A549 treated with RU486 at 1 μM for 4 hours (cell line): ENCODE data around the gene EIF1B. TPM values are rescaled to one million over a fixed set of nuclear protein-coding genes. Genes with fewer than 3 reads are reported as not detected.

Experiments used
- total RNA-seq: library from RNA; stranded (reverse); fragments of 200-300 nt; extraction: Qiagen RNA extraction; gene quantifications from 5 replicates; pipeline ENCODE4 v1.2.3, GENCODE V29; 2022; ENCODE audit warnings: low read depth

The EIF1B gene
- 46.7 to 67.9 TPM (median 57.7 TPM) in 5 replicates for total RNA-seq

GRCh38 chr3:40309418-40309924 lies at the start of gene EIF1B:
Gene EIF1B (plus strand): TSS chr3:40309707. CDS start chr3:40309942, 235 bp downstream.

Other genes with a start within 250 kb of the EIF1B start
- 0.11 TPM in 1 of 5 replicates, not detected in the others for gene ENTPD3, start 77.5 kb downstream of the EIF1B start, total RNA-seq
- 718 to 880 TPM (median 758 TPM) in 5 replicates for gene RPL14, start 147.6 kb downstream of the EIF1B start, total RNA-seq
- 1.2 to 2.5 TPM (median 2.0 TPM) in 5 replicates for gene ZNF619, start 167.4 kb downstream of the EIF1B start, total RNA-seq
- 1.5 to 1.8 TPM (median 1.6 TPM) in 5 replicates for gene ZNF620, start 196.3 kb downstream of the EIF1B start, total RNA-seq
- 5.2 to 7.9 TPM (median 6.5 TPM) in 5 replicates for gene ZNF621, start 215.3 kb downstream of the EIF1B start, total RNA-seq